ENCODE results near the gene MED16.

DNA sequence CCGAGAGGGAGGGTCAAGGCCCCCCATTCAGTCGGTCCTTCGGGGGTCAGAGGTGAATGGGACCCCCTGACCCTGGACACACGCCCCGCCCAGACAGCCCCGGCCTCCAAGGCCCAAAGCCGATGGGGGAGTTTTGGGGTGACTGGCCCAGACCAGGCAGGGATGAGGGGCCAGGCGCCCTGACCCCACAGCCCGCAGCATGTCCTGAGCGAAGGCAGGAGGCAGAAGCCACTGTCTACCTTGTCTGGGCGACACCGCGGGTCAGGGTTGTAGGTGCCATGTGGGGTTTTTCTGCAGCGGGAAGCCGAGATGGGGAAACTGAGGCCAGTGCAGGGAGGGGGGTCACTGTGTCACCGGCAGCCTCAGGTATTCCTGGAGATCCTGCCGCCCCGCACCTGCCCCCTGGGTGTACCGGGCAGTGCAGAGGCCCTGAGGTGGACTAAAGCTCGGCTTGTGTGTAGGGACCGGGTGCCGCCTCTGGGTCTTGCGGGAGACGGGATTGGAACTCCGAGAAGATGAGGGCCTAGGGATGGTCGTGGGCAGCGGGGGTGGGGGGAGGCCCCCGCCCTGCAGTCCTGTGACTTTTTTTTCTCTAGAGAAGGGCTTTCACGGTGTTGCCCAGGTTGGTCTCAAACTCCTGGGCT lies 41.3 kb upstream of the MED16 start:
- no peak for TF ChIP-seq POLR2A (IDR thresholded peaks at IDR 0.05)
- no peak for TF ChIP-seq CTCF (IDR thresholded peaks at IDR 0.05)
- TF ChIP-seq POLR2AphosphoS5 (IDR thresholded peaks at IDR 0.05): no peak
- no peak for TF ChIP-seq EP300 (IDR thresholded peaks at IDR 0.05)

Data from suprapubic skin (tissue), 4 donors.